Measurements from ENCODE around the gene GPR183.

The GPR183 gene

DNA sequence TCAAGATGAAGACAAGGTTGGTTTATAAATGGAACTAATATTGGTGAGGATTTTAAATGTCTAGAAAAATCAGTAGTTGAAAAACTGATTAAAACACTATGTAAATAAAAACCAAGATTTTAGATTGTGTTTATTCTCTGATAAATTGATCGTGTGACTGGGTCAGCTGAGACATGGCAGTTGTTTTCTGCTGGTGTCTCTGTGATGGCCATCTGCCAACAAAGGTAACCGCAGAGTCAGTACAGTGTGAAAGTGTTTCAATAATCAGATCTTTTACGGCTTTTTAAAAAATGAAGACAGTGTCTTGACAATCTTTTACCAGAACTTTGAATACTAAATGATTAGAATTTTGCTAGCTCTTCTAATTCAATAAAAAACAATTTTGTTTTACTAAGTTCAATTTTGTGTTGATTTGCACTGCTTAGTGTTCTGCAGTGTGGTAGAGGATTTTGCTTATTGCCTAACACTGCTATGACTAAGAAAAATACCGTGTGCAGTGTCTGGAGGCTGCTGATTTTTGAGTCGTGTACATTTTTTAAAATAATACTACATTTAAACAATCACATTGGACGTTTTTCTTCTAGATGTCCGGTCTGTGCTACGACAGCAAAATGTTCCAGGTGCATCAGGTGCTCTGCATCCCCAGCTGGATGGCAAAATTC lies 32.7 kb upstream of the GPR183 start:
- no peak for DNase-seq (ENCODE audit: low read depth)

DNA sequence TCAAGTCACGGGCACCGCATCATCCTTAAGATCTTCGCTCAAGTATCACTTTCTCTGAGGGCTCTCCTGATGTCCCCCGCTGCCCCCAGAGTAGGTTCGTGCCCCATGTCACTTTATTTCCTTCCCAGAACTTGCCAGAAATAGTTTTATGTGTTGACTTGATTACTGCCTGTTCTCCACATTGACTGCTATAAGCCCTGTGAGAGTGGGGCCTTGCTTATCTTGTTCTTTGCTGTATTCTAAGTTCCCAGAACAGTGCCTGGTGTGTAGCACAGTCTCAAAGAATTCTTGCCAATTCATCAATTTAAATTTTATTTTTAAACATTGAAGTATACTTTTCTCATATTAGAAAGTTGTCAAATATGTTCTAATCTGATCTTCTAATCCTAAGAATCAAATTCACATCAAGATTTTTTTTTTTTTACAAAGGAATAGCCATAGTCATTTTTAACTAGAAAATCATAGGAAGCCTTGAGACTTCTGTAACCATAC lies 32.1 kb upstream of the GPR183 start:
- no peak for DNase-seq (ENCODE audit: low read depth)

DNA sequence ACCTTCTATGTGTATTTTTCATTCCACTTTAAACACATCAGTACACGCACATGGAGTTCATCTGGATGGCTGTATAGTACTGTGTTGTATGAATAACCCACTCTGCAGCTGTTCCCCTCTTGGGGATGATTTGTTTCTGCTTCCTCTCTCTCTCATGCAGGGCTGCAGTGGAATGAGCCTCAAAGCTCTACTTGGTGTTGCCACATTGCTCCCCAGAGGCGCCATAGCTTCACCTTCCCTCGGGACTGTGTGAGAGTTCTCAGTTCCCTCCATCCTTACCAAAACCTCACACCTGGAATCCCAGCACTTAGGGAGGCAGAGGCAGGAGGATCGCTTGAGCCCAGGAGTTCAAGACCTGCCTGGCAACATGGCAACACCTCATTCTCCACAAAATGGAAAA lies 28.4 kb upstream of the GPR183 start:
- no peak for DNase-seq (ENCODE audit: low read depth)

DNA sequence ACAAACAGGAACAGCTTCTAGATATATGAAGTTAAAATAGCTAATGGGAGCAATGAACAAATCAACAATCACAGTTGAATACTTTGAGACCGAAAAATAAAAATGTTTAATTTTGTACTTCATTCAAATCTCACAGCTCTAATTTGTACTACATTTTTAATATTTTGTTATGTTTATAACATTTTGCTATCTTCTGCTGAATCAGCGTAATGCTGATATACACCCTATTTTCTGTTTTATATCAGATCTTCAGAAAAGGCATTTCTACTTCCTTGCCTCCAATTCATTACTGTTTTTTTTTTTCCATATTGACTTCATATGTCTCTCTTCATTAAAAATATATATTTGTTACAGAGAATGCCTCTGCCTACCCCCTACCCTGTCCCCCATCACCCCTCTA lies 27.9 kb upstream of the GPR183 start:
- DNase-seq (ENCODE audit: low read depth) = no peak

DNA sequence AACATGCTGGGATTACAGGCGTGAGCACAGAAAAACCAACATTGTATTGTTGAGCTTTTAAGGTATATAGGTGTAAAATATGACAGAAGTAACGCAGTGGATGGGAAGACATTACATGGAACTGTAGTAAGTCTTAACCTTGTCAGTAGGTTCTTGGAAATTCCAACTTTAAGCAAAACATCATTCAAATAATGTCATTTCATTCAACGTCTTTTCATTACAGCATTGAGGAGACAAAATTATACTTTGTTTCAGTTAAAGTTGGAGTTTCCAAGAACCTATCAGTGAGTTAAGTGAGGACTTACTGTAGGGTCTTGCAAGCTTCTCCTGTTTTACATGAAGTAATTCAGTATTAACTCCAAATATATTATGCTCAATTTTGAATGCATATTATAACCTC lies 27.0 kb upstream of the GPR183 start:
- no peak for DNase-seq (ENCODE audit: low read depth)

DNA sequence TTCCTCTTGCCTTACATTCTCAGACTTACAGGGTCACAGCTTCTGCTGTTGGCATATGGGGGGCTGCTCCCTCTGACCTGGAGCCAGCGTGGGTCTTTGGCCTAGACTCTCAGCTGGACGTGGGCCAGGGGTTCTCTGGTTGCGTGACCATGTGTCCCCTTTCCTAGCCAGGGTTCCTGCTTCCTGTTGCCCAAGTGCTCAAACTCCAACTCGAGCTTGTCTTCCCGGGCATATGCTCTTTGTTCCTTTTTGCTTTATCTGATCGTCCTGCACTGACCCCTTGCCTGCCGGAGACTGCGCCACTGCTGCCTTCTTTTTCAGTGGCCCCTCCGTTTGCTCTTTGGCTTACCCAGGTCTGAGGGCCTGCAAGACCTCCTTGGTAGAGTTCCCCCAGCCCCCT lies 25.3 kb upstream of the GPR183 start:
- no peak for DNase-seq (ENCODE audit: low read depth)

DNA sequence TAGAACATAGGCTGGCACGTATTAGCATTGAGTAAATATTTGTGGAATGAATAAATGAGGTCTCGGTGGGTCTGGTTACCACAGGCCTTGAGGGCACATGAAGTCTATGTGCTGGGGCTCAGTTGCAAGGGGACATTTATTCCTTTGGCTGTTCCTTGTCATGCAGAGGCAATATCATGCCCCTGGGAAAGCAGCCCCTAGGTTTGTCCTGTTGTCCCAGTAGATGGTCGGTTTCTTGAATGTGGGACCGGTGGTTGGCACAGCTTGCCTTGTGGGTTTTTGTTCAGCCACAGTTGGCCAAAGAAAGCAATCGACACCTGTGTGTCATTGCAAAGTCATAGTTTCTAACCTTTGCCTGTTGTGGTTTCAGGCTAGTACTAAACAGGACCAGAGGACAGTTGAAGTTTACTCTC lies 24.7 kb upstream of the GPR183 start:
- DNase-seq (ENCODE audit: low read depth) = no peak

DNA sequence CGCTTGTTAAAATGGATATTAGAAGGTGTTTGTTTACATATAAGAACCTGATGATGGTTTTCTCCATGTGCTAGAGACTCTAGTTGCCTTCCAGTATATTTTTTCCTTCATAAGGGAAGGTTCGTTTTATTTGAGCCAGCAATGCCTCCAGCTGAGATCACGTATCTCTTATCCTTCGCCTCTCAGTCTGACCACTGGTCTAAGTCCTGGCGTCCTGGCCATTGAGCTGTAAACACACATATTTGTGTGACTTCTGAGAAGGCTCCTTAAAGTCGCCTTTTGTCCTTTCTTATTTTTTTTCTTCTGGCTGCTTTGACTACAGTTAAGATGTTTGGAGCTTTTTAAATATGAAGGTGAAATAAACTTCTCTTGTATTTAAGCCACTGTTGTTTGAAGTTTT lies 23.7 kb upstream of the GPR183 start:
- no peak for DNase-seq (ENCODE audit: low read depth)

DNA sequence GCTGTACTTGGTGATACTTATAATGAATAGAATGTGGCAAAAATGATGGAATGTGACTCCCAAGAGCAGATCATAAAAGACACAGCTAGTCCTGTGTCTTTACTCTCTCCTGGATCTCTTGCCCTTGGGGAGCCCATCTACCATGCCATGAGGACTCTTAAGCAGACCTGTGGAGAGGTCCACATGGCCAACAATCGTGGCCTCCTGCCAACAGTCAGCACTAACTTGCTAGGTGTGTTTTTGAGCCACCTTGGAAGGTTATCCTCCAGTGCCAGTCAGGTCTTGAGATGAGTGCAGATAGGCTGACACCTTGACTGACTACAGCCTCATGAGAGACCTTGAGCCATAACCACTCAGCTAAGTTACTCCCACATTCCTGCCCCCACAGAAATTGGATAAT lies 22.3 kb upstream of the GPR183 start:
- DNase-seq (ENCODE audit: low read depth) = no peak

DNA sequence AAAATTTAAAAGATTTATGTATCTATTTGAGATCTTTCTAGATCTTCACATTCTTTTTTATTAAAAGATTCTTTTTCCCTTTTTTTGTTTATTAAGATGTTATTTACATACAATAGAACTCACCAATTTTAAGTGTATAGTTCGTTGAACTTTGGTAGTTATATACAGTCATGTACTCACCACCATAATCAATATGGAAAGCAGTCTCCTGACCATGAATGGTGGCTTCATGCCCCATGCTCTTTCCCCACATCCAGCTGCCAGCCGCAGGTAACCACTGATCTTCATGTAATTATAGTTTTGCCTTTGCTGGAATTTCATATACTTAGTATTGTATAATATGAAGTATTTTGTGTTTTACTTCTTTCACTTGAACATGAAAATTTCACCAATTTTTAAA lies 20.6 kb upstream of the GPR183 start:
- DNase-seq (ENCODE audit: low read depth) = no peak

DNA sequence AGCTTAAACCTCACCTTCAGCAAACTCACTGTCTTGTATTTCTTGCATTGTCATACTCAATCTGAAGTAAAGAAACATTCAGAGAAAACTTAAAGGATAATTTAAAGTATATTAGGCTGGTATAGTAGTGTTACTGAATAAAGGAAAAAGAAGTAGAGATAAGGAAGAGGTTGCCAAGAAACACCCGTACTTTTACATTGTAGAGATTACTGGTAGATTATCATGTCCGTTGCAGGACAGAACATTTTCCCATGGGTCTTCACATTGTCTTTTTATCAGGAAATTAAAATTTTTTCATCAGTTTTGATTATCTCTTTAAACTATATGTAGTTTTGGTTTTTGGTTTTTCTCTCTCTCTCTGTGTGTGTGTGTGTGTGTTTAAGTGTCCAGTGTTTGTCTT lies 19.9 kb upstream of the GPR183 start:
- no peak for DNase-seq (ENCODE audit: low read depth)

DNA sequence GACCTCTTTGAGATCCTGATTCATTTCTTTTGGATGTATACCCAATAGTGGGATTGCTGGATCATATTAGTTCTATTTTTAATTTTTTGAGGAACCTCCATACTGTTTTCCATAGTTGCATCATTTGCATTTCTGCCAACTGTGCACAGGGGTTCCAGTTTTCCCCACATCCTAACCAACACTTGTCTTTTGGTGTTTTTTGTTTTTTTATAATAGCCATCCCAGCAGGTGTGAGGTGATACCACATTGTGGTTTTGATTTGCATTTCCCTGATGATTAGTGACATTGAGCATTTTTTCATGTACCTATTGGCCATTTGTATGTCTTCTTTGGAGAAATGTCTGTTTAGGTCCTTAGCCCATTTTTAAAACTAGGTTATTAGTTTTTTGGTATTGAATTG lies 18.8 kb upstream of the GPR183 start:
- DNase-seq (ENCODE audit: low read depth) = no peak

DNA sequence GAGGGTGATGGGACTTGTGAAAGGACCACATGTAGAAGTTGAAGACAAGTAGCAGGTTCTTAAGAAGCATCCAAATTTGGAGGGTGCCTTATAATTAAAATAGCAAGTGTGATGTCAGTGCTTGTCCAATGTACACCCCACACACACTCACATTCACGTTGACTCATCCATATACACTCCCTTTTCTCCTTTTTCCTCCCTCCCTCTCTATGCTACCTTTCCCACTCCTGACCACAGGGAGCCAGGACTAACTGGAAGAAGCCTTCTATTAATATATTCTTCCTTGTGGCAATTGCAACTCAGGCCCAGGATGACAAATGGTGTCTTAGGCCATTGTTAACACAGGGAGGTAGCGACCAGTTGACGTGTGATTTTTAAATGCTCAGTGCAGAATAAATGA lies 16.3 kb upstream of the GPR183 start:
- no peak for DNase-seq (ENCODE audit: low read depth)

DNA sequence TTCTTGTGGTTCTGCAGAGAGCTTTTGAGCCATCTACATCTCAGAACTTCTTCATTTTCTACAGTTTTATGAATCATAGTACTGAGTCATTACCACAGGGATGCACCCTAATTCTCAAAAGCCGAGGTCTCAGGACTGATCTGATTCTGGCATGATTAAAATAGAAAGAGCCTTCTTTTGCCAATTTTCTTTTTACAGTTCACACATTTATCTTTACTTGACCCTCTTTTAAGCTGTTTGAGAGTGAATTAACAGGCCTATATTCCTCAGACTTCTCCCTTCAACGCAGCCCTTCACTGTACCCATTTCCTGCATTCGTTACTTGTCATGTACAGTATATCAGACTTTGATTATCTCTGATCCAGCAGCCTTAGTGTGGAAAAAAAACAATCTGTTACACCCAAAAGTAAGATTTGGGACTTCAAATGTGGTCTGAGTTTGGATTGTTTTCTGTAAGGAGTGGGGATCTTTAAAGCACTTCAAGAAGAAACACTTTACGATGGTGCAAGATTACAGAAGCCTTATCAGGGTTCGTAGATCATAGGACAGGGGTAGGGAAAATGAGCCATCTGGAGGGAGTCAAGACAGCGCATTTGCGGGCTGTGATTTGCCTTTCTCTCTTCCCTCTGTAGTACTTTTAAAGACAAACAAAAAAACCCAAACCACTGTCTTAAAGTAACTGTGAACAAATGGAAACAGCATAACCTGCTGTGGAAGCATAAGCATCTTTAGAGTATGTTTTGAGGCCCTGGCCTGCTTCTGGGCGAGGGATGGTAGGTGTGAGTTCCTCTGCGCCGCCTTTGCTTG lies 15.3 kb upstream of the GPR183 start:
- DNase-seq (ENCODE audit: low read depth) = peak; percentile 88

DNA sequence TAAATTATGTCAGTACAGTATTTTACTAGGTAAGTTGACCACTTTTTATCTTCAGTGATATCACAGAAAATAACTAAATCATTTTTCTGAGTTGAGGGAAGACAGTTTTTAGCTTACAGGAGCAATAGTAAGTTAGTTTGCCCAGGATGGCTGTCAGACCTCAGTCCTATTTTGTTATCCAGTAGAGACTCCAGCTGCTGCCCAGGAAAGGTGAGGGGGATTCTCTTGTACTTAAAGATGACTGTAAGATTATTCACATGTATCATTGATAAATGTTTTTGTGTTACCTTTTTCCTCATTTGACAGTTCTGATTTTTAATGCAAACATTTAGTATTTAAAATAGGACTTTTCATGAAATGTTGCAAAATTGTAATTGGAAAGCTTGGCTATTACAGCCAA lies 14.5 kb upstream of the GPR183 start:
- DNase-seq (ENCODE audit: low read depth) = no peak

DNA sequence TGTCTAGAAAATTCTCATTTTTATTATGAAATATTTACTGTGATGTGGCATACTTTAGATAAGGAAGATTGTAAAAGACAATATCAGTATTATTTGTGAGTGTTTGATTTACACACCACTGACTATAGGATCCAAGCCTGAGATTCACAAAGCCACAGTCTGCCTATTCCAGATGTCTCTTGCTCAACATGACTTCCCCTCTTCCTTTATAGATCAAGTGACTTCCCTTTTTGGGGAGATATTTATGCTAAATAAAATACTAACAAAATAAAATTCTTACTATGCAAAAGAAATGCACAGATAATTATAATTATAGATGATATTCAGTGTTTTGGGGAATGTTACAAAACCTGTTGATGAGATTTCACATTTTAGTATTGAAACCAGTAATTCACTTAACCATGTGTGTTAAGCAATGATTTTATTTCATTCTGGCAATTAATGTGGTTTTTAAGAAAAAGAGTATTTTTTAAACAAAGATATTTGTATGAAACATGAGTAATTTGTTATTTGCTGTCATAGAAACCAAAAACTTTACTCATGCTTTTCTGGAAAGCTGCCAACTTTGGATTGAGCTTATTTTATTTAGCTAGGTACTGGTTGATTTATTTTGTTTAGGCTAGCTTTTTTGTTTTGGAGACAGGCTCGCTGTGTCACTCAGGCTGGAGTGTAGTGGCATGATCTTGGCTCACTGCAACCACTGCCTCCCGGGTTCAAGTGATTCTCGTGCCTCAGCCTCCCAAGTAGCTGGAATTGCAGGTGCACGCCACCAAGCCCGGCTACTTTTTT lies 13.7 kb upstream of the GPR183 start:
- peak; percentile 89 for DNase-seq (ENCODE audit: low read depth)

DNA sequence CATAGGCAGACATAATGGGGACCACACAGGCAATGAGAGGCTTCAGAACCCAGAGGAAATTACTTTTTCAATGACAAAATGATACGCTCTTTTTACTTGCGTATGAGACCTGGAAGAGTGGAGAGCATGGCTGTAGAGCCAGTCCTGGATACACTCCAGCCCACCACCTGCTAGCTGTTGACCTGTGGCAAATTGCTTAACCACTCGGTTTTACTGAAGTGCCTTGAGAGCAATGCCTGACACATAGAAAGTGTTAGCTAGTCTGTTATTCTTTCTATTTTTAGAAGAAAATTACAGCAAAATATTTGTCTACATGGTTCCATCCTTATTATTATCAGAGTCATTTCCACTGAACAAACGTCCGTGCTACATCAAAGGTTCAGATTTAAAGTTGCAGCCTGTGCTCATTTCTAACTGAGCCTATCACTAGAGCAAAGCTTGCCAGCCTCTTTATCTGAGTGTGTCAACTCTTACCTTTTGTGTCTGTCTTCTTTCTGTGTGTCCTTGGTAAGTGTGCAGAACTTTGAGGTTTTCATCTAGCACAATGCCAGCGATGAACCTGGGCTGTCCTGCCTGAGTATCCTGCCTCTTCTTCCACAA lies 9.6 kb upstream of the GPR183 start:
- no peak for DNase-seq (ENCODE audit: low read depth)

DNA sequence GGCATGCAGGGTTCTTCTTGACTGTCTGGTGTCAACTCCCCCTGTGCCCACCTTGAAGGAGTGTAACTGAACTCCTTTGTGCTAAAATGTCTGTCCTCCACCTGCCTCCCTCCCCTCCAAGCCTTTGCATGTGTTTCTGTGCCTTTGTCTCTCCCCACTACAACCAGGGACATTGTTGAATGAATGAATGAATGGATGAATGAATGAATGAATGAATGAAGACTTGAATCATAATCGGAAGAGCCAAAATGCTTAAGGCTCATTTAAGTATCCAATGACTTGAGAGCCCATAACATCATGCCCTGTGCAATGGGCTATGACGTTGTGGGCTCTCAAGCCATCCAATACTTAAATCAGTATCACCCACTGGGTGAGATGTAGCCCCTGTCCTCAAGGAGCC lies 9.0 kb upstream of the GPR183 start:
- DNase-seq (ENCODE audit: low read depth) = no peak

DNA sequence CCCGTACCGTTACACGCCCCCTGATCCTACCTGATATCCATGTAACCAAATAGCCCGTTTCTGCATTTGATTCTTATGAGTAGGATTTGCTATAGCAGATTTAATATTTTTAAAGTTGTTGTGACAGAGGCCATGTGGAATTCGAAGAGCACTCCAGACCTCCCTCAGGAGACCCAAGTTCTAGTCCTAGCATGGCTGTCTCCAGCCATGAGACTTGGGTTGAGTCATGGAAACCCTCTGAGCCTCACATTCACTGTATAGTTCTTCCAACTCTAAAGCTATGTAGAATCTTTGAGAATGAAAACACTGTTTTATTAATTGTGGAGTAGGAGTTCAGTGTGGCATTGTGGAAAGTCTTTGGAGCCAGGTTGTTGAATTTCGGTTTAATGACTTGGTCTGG lies 8.0 kb upstream of the GPR183 start:
- no peak for DNase-seq (ENCODE audit: low read depth)

DNA sequence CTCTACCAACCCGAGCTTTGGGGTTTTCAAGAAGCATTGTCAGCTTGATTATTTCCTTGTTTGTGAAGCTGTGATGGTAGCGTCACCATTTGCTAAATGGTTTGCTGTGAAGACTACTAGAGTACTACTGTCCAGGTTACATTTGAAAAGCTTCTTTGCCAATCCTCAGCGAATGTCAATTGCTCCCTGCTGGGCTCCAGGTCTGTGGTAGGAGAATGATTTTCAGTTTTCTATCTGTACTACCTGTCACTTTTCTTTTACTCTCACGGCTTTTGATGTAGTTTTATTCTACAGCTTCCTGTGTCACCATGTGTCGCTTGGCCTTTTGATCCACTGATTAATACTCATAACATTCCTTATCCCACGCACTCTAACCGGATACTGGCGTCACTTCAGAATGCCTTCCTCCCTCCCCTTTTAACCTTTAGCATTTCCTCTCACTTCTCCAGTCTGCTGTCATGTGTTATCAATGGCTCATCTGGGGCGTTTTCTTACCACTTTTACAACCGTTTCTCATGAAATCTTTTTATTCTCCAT lies 7.5 kb upstream of the GPR183 start:
- no peak for DNase-seq (ENCODE audit: low read depth)

DNA sequence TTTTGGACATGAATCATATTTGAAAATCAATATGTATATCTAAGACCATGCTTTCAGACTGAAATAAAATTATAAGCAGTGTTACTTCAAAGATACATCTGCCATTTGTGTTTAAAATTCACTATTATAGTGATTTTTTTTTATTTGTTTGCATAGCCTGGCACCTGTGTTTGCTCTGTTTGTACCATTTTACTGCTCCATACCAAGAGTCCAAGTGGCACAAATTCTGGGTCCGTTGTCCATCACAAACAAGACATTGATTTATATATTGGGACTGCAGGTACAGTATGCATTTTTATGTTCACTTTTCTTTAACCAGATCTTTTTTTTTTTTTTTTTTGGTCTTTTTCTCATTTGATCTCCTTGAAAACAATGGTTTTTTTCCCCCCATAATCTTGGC lies 6.7 kb upstream of the GPR183 start:
- DNase-seq (ENCODE audit: low read depth) = no peak

DNA sequence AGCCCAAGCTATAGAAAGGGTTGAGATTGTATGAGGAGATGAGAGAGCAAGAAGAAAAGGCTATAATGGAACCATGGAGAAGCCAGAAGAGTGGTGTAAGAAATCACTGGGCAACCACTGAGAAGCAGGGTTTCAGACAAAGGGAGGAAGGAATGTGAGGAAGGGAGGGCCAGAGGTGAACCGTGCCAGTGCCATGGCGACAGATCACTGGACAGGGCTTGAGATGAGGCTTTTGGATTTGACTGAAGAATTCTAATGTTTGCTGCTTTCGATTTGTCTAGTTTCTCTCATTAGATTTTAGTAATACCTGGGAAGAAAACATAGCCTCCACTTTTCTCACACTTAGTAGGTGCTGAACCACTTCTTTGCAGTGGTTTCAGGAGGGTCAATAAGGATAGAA lies 6.3 kb upstream of the GPR183 start:
- DNase-seq (ENCODE audit: low read depth) = no peak
